ENCODE measurements around the gene CYB561A3. TPM values are rescaled to one million over a fixed set of nuclear protein-coding genes. Genes with fewer than 3 reads are reported as not detected.

Gene CYB561A3
- total and polyA plus RNA-seq, 2 of the 13 experiments (the other 11 are each of a cell fraction or from before 2014, with no cell fraction given), result 11.4 to 14.9 TPM

- TF ChIP-seq ATF7-NPFF (CRISPR knock-in tag; IDR thresholded peaks at IDR 0.05; ENCODE audit: low read depth) (0 out of 2 replicates have a peak, but pooled peaks have one; percentile 19), CEBPG (CRISPR knock-in tag; IDR thresholded peaks at IDR 0.05) (no peak), FLYWCH1 (CRISPR knock-in tag; IDR thresholded peaks at IDR 0.05) (no peak), ZNF766 (CRISPR knock-in tag; IDR thresholded peaks at IDR 0.05; ENCODE audit: borderline replicate concordance) (no peak; the same call in 1 of the 2 replicates), ISX (CRISPR knock-in tag; conservative IDR thresholded peaks at IDR 0.05) (no peak), SOX13 (IDR thresholded peaks at IDR 0.05) (no peak), SOX13 (CRISPR knock-in tag; conservative IDR thresholded peaks at IDR 0.05 in 1 of 2, IDR thresholded peaks at IDR 0.05 in 1 of 2) (peak in 1 of 2 experiments; percentile 31; a peak in 1 of 4 replicates), SP5 (CRISPR knock-in tag; IDR thresholded peaks at IDR 0.05; ENCODE audit: borderline replicate concordance, low read depth) (peak; percentile 37; the same call in 1 of the 2 replicates), AHR (CRISPR knock-in tag; IDR thresholded peaks at IDR 0.05) (peak; percentile 52; the same call in 1 of the 2 replicates), DMAP1 (CRISPR knock-in tag; IDR thresholded peaks at IDR 0.05) (peak; percentile 48; the same call in 1 of the 2 replicates), RELA (CRISPR knock-in tag; IDR thresholded peaks at IDR 0.05) (no peak), ZBTB3 (CRISPR knock-in tag; IDR thresholded peaks at IDR 0.05; ENCODE audit: borderline replicate concordance, low read depth) (no peak), ZNF788 (CRISPR knock-in tag; IDR thresholded peaks at IDR 0.05; ENCODE audit: borderline replicate concordance) (peak; percentile 69; the same call in 1 of the 2 replicates), ZBTB10 (CRISPR knock-in tag; IDR thresholded peaks at IDR 0.05; ENCODE audit: borderline replicate concordance) (no peak), THYN1 (CRISPR knock-in tag; IDR thresholded peaks at IDR 0.05; ENCODE audit: borderline replicate concordance, low read depth) (no peak), TBX2 (CRISPR knock-in tag; IDR thresholded peaks at IDR 0.05; ENCODE audit: borderline replicate concordance) (peak; percentile 57; the same call in 1 of the 2 replicates), KMT2A (CRISPR knock-in tag; IDR thresholded peaks at IDR 0.05) (peak; percentile 74; the same call in 1 of the 2 replicates), CBFB (CRISPR knock-in tag; IDR thresholded peaks at IDR 0.05) (peak; percentile 25; the same call in 1 of the 2 replicates), ZNF124 (CRISPR knock-in tag; IDR thresholded peaks at IDR 0.05) (peak; percentile 38; the same call in 1 of the 2 replicates), CREM (IDR thresholded peaks at IDR 0.05) (no peak), CREM (CRISPR knock-in tag; IDR thresholded peaks at IDR 0.05) (no peak)
- TF ChIP-seq, protein P1, sequence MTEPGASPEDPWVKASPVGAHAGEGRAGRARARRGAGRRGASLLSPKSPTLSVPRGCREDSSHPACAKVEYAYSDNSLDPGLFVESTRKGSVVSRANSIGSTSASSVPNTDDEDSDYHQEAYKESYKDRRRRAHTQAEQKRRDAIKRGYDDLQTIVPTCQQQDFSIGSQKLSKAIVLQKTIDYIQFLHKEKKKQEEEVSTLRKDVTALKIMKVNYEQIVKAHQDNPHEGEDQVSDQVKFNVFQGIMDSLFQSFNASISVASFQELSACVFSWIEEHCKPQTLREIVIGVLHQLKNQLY (CRISPR knock-in tag; IDR thresholded peaks at IDR 0.05), result 0 out of 2 replicates have a peak, but pooled peaks have one; percentile 37
- TF ChIP-seq, protein P2, sequence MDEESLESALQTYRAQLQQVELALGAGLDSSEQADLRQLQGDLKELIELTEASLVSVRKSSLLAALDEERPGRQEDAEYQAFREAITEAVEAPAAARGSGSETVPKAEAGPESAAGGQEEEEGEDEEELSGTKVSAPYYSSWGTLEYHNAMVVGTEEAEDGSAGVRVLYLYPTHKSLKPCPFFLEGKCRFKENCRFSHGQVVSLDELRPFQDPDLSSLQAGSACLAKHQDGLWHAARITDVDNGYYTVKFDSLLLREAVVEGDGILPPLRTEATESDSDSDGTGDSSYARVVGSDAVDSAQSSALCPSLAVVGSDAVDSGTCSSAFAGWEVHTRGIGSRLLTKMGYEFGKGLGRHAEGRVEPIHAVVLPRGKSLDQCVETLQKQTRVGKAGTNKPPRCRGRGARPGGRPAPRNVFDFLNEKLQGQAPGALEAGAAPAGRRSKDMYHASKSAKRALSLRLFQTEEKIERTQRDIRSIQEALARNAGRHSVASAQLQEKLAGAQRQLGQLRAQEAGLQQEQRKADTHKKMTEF (CRISPR knock-in tag; IDR thresholded peaks at IDR 0.05), result peak; percentile 62; the same call in 1 of the 2 replicates
- TF ChIP-seq, protein P3, sequence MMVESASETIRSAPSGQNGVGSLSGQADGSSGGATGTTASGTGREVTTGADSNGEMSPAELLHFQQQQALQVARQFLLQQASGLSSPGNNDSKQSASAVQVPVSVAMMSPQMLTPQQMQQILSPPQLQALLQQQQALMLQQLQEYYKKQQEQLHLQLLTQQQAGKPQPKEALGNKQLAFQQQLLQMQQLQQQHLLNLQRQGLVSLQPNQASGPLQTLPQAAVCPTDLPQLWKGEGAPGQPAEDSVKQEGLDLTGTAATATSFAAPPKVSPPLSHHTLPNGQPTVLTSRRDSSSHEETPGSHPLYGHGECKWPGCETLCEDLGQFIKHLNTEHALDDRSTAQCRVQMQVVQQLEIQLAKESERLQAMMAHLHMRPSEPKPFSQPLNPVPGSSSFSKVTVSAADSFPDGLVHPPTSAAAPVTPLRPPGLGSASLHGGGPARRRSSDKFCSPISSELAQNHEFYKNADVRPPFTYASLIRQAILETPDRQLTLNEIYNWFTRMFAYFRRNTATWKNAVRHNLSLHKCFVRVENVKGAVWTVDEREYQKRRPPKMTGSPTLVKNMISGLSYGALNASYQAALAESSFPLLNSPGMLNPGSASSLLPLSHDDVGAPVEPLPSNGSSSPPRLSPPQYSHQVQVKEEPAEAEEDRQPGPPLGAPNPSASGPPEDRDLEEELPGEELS (CRISPR knock-in tag; IDR thresholded peaks at IDR 0.05), result 0 out of 2 replicates have a peak, but pooled peaks have one; percentile 34
These were observed 25.3 kb downstream of the CYB561A3 start (continued) for GRCh38 chr11:61336171-61336935.

All from HepG2 (cell line).